Measurements from ENCODE around the gene C6orf62.
"Not testable (repeated sequence)": the region's sequence is repeated elsewhere in the genome, so short reads cannot be mapped to it uniquely, and the experiment has no call there.

Gene C6orf62

GRCh38 chr6:24696097-24696496 lies 22.9 kb downstream of the C6orf62 start:
- DNase-seq = no peak

DNA sequence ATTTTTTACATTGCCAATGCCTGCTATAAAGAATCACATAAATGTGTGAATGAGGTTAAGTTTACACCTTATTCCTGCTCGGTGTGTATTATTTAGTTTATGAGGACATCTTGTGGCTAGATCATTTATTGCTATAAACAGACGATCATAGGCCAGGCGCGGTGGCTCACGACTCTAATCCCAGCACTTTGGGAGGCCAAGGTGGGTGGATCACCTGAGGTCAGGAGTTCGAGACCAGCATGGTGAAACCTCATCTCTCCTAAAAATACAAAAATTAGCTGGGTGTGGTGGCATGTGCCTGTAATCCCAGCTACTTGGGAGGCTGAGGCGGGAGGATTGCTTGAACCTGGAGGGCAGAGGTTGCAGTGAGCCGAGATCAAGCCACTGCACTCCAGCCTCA lies 23.3 kb downstream of the C6orf62 start:
- peak; percentile 25 for DNase-seq

GRCh38 chr6:24694198-24694597 lies 24.8 kb downstream of the C6orf62 start:
- no peak for DNase-seq

- no peak for DNase-seq
These were observed 25.9 kb downstream of the C6orf62 start for GRCh38 chr6:24692848-24693592.

GRCh38 chr6:24692415-24692814 lies 26.5 kb downstream of the C6orf62 start:
- no peak for DNase-seq

DNA sequence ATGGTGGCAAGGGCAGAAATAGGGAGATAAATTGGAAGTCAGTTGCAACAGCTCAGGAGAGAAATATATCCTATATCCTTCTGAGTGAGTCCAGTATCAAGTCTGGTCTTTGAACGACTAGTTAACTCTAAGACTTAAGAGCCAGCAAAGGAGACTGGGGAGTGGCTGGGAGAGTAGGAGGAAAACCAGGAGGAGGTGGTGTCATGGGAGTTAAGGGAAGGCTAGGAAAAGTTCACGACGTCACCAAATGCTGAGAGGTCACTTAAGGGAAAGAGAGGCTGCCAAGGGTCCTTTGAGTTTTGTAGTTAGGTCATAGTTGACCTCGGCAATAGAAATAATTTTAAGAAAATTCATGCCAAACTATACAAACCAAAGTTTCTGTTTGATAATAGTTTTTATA lies 27.0 kb downstream of the C6orf62 start:
- DNase-seq = no peak

GRCh38 chr6:24691550-24691949 lies 27.4 kb downstream of the C6orf62 start:
- DNase-seq = no peak

- no peak for DNase-seq
These were observed 28.4 kb downstream of the C6orf62 start for GRCh38 chr6:24690593-24690992.

DNA sequence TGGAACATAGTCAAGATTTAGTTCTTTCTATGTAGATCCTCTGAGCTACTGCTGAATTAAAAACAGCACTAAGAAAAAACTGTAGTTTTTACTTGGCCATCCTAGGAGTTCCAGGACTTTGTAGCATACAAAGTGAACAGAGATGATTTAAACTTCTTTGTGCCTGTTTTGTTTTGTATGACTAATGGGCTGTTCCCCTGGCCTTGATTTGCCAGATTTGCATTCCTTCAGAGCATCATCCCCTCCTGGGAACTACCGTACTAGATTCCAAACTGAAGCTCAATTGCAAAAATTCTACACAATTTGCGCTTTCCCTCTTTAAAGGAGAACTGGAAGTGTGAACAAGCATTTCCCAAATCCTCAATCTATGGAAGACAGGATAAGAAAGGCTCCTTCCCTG lies 29.0 kb downstream of the C6orf62 start:
- DNase-seq = no peak

DNA sequence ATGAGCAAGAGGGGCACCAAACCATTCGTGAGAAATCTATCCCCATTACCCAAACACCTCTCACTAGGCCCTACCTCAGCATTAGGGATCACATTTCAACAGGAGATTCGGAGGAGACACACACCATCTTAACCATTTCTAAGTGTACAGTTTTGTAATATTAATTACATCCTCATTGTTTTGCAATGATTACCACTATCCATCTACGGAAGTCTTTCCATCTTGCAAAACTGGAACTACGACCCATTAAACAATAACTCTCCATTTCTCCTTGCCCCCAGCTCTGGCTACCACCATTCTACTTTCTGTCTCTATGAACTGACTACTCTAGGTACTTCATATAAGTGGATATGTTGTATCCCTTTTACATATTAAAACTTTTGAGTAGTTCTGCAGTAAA lies 32.0 kb downstream of the C6orf62 start:
- no peak for DNase-seq

- DNase-seq = no peak
These were observed 32.5 kb downstream of the C6orf62 start for GRCh38 chr6:24686408-24686807.

DNA sequence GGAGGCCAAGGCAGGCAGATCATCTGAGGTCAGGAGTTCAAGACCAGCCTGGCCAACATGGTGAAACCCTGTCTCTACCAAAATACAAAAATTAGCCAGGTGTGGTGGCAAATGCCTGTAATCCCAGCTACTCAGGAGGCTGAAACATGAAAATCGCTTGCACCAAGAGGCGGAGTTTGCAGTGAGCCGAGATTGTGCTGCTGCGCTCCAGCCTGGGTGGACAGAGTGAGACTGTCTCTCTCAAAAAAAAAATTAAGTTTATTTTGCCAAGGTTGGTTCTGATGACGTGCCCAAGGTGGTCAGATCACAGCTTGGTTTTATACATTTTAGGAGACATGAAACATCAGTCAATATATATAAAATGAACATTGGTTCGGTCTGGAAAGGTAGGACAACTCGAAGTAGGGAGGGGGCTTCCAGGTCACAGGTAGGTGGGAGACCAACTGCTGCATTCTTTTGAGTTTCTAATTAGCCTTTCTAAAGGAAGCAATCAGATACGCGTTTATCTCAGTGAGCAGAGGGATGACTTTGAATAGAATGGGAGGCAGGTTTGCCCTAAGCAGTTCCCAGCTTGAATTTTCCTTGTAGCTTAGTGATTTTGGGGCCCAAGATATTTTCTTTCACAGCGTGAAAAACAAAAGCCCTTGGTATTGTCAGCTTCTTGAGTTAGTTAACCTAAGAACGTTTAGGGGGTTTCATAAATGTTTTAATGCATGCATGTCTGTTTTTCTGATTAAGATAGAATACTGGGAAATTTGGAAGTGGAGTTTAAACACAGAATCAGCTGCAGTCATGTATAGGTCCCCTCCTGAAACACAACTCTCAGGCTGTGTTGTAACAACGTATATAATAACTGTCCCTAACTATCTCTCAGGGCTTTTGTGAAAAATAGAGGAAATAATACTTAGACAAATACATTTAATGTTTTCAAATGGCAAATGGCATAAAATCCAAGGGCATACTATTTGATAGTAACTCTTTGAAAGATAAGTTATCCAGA lies 35.4 kb downstream of the C6orf62 start:
- no peak for DNase-seq

DNA sequence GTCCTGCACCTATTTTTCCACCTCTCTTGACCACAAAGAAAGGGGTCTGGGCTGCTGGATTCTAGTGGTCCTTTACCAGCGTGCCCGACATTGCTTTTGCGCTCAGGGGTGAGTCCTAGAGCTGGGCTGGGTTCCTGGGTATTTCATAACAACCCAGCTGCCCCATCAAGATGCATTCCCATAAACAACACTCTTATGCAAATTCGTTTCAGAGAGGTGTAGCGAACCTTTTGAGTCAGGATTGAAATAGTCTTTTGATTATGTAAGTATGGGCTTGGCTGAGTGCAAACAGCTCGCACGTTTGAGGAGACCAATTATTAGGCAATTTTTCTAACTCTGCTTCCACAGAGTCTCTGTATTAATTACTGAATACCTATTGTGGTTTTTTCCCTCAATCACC lies 38.4 kb downstream of the C6orf62 start:
- DNase-seq = no peak

DNA sequence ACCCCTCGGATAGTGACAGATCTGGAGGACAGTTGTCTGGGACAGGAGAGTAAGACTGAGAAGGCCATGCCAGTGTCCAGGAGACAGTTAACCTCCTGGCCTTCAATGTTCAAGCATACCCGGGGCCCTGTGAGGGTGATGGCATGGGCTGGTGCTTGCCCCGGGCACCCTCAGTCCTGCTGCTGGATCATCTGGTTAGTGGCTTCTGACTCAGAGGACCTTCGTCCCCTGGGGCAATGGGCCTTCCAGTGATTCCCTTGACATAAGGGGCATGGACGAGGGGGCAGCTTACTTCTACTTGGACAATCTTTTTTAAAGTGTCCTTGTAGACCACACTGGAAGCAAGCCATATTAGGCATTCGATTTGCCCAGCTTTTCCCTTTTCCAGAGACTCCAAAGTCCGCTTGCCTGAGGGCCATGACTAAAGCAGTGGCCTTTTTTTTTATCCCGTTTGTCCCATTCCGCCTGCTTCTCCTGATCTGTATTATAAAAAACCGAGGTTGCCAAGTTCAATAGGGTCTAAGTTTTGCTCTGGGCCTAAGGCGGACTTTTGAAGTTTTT lies 40.1 kb downstream of the C6orf62 start:
- DNase-seq = not testable (repeated sequence)

GRCh38 chr6:24673625-24674024 lies 45.3 kb downstream of the C6orf62 start:
- no peak for DNase-seq

GRCh38 chr6:24672620-24673182 lies 46.3 kb downstream of the C6orf62 start:
- DNase-seq = no peak

DNA sequence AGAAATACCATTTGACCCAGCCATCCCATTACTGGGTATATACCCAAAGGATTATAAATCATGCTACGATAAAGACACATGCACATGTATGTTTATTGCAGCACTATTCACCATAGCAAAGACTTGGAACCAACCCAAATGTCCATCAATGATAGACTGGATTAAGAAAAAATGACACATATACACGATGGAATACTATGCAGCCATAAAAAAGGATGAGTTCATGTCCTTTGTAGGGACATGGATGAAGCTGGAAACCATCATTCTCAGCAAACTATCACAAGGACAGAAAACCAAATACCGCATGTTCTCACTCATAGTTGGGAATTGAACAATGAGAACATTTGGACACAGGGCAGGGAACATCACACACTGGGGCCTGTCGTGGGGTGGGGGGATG lies 47.9 kb downstream of the C6orf62 start:
- not testable (repeated sequence) for DNase-seq

GRCh38 chr6:24670492-24670891 lies 48.5 kb downstream of the C6orf62 start:
- not testable (repeated sequence) for DNase-seq

DNA sequence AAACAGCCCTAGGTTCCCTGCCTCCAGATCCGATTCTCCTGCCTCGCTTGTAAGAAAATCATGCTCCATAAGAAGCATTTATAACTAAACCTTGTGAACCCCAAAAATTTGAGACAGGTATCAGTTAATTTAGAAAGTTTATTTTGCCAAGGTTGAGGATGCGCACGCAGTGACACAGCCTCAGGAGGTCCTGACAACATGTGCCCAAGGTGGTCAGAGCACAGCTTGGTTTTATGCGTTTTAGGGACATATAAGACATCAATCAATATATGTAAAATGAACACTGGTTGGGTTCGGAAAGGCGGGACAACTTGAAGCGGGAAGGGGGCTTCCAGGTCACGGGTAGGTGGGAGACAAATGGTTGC lies 50.0 kb downstream of the C6orf62 start:
- no peak for DNase-seq

DNA sequence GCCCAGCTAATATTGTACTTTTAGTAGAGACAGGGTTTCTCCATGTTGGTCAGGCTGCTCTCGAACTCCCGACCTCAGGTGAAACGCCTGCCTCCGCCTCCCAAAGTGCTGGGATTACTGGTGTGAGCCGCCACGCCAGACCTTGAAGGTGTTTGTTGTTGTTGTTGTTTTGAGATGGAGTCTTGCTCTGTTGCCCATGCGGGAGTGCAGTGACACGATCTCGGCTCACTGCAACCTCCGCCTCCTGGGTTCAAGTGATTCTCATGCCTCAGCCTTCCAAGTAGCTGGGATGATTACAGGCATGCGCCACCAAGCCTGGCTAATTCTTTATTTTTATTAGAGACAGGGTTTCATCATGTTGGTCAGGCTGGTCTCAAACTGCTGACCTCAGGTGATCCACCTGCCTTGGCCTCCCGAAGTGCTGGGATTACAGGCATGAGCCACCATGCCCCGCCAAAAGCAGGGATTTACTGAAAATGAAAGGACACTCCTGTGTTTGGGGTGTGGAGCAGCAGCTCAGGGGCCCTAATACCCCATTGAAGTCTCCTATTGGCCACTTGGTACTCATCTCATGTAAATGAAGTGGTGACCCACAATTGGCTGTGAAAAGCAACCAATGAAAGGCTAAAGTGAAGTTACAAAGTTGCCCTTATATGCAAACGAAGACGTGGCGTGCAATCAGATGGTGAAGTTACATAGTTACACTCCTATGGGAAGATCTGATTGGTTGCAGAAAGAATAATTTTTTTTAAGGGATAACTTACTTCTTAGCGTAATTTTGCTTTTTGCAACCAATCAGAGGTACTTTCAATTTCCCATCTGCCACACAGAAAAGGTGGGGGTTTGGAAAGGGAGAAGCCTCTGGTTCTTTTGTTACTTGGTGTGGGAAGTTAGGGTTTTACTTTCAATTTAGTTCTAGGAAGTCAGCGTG lies 50.6 kb downstream of the C6orf62 start:
- not testable (repeated sequence) for DNase-seq

DNA sequence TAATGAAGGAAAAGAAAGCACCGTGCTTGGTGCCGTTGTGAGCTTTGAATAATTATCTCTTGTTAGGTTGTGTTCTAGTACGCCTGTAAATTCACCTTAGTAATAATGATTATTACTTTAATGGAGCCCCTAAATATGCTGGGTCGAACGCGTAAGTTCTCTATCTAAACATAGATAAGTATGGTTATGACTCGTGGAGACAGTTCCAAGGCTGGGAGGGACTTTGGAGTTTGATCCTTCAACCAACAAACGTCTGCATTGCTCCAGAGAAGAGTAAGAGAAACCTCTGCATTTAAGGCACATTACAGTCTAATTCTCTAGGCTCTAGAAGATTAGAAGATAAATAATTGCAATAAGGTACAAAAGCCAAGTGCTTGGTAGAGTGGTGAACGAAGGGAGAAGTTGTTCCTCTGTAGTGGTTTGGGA lies 51.6 kb downstream of the C6orf62 start:
- DNase-seq = no peak

All from activated CD8-positive, alpha-beta memory T cell treated with anti-CD3 and anti-CD28 coated beads, Interleukin-2, amount 50 U/mL, for 4 hours (primary cell).